Fibroblast of lung (primary cell): ENCODE data around the gene MGAT3.

Experiments used
- EZH2 ChIP-seq: IDR thresholded peaks from 2 replicates; pipeline ENCODE4 v1.5.1; 2012; ENCODE audit warnings: low read length, control low read depth, mild to moderate bottlenecking; ENCODE audit errors: missing control alignments
- TF ChIP-seq, protein P1 (sequence below), 2 donors: IDR thresholded peaks in 1 of 2; conservative IDR thresholded peaks in 1 of 2; 1 replicate in 1 of 2; 2 replicates in 1 of 2; pipeline ENCODE4 v1.5.1; 2011 to 2012; ENCODE audit warnings: low read length in 2 of 2, control low read depth in 1 of 2, inconsistent platforms in 1 of 2, low read depth in 1 of 2, mild to moderate bottlenecking in 1 of 2

DNA sequence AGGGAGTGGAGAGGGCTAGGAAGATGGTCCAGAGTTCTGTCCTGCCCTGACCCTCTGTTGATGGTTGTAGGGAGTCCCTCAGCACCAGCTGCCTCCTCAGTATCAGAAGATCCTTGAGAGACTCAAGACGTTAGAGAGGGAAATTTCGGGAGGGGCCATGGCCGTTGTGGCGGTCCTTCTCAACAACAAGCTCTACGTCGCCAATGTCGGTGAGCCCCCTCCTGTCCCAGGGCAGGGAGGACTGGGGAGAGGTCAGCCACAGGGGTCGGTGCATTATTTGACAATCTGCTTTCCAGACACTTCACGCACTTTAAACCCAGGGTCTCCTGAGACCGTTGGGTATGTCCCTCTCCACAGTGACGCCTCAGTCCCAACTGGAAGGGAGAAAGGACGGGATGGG, 39.2 kb upstream of the MGAT3 start:
- TF ChIP-seq, protein P1, sequence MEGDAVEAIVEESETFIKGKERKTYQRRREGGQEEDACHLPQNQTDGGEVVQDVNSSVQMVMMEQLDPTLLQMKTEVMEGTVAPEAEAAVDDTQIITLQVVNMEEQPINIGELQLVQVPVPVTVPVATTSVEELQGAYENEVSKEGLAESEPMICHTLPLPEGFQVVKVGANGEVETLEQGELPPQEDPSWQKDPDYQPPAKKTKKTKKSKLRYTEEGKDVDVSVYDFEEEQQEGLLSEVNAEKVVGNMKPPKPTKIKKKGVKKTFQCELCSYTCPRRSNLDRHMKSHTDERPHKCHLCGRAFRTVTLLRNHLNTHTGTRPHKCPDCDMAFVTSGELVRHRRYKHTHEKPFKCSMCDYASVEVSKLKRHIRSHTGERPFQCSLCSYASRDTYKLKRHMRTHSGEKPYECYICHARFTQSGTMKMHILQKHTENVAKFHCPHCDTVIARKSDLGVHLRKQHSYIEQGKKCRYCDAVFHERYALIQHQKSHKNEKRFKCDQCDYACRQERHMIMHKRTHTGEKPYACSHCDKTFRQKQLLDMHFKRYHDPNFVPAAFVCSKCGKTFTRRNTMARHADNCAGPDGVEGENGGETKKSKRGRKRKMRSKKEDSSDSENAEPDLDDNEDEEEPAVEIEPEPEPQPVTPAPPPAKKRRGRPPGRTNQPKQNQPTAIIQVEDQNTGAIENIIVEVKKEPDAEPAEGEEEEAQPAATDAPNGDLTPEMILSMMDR (conservative IDR thresholded peaks at IDR 0.05 in 1 of 2, IDR thresholded peaks at IDR 0.05 in 1 of 2; ENCODE audit: low read depth in 1 of 2, low read length in 2 of 2), result no peak
- no peak for TF ChIP-seq EZH2
